SJSA1 (cell line): ENCODE results near the gene RNF167. TPM values are rescaled to one million over a fixed set of nuclear protein-coding genes. Genes with fewer than 3 reads are reported as not detected.
A peak's percentile ranks its signal among the peaks of the same experiment; 100 is the strongest.

Source experiments
- DNase-seq, 2 experiments: peaks; one replicate each; pipeline ENCODE4 v3.0.0-alpha.2; 2015 to 2020; ENCODE audit warnings: low spot score in 2 of 2, low read depth in 1 of 2
- H3K27ac ChIP-seq: fragments of 250-450 bp; sonication (Bioruptor Pico); 2 replicates; pipeline ENCODE4 v1.5.1; 2020; ENCODE audit warnings: mild to moderate bottlenecking, moderate library complexity
- H3K27me3 ChIP-seq: fragments of 250-450 bp; sonication (Bioruptor Pico); replicated peaks from 2 replicates; pipeline ENCODE4 v1.5.1; 2020; ENCODE audit warnings: mild to moderate bottlenecking, moderate library complexity
- H3K36me3 ChIP-seq: fragments of 250-450 bp; sonication (Bioruptor Pico); 2 replicates; pipeline ENCODE4 v1.5.1; 2020; ENCODE audit warnings: mild to moderate bottlenecking
- H3K4me1 ChIP-seq: fragments of 250-450 bp; sonication (Bioruptor Pico); replicated peaks from 2 replicates; pipeline ENCODE4 v1.6.1; 2021; ENCODE audit warnings: mild to moderate bottlenecking
- H3K4me3 ChIP-seq: fragments of 250-450 bp; sonication (Bioruptor Pico); 2 replicates; pipeline ENCODE4 v1.5.1; 2020; ENCODE audit warnings: mild to moderate bottlenecking
- H3K9me3 ChIP-seq: fragments of 250-450 bp; sonication (Bioruptor Pico); replicated peaks from 2 replicates; pipeline ENCODE4 v1.5.1; 2020; ENCODE audit warnings: mild to moderate bottlenecking
- total RNA-seq: library from RNA; depleted of rRNA; stranded (reverse); fragments of >200 nt; shearing (Covaris generic); gene quantifications from 2 replicates; pipeline ENCODE4 v1.2.3, GENCODE V29; 2014; rRNA removed

Gene RNF167
- total RNA-seq, 1 experiment from 2014 or later: 13.0 TPM

DNA sequence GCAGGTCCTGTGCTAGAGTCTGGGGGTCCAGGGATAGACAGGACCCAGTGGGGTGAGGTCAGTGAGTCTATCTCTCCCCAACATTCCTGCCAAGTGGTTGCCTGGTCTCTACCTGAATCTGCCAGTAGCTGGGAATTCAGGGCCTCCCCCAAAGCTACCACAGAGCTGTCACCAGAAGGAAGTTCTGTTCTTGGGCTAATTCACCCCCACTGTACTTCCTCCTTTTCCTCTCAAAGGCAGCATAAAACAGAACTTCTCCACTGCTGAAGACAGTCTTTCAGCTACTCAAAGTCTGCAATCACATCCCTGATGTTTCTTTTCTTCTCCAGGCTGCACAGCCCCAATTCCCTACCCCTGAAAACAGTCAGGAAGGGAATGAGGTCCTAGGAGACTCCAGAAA lies 38.7 kb downstream of the RNF167 start:
- Histone ChIP-seq H3K27ac (no peak overlapping the region), H3K4me3 (no peak overlapping the region), H3K36me3 (peaks cover 78% of the 10 kb centered on the region), H3K27me3 (no peaks in the 10 kb centered on the region), H3K4me1 (peaks cover 20% of the 10 kb centered on the region), H3K9me3 (no peaks in the 10 kb centered on the region)
- no peak for DNase-seq

DNA sequence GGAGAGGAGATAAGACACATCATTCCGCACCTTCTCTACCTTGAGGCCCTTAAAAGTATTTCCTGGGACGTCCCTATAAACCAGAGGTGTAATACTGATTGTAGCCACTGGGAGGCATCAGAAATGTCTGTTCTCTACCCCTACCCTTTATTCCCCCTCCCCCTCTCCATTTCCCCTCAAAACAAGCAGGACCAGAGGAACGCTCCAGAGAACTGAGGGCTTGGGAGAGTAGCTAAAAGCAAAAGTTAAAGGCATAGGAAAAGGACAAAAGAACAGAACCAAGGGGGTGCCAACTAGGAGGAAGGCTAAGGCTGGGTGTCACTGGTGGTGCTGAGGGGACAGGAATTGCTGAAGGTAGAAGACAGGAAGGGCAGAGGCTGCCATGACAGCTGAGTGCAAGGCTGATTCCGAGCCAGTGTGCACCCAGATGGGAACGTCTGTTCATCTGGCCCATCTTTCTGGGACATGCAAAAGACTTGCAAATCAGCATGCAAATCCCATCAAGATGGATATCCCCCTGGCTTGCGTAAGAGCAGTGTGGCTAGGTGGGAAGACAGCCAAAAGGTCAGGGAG lies 40.7 kb downstream of the RNF167 start:
- peak in 1 of 2 experiments; percentile 50 for DNase-seq
- Histone ChIP-seq H3K36me3 (peaks cover 71% of the 10 kb centered on the region), H3K27me3 (no peaks in the 10 kb centered on the region), H3K4me1 (peaks cover 33% of the 10 kb centered on the region), H3K9me3 (no peaks in the 10 kb centered on the region), H3K4me3 (no peak overlapping the region), H3K27ac (no peak overlapping the region)

- no peak for DNase-seq
- Histone ChIP-seq H3K9me3 (no peaks in the 10 kb centered on the region), H3K4me1 (peaks cover 48% of the 10 kb centered on the region), H3K36me3 (peaks cover 67% of the 10 kb centered on the region), H3K27me3 (no peaks in the 10 kb centered on the region), H3K27ac (no peak overlapping the region), H3K4me3 (no peak overlapping the region)
Measured at GRCh38 chr17:4982305-4982704, 42.2 kb downstream of the RNF167 start.

DNA sequence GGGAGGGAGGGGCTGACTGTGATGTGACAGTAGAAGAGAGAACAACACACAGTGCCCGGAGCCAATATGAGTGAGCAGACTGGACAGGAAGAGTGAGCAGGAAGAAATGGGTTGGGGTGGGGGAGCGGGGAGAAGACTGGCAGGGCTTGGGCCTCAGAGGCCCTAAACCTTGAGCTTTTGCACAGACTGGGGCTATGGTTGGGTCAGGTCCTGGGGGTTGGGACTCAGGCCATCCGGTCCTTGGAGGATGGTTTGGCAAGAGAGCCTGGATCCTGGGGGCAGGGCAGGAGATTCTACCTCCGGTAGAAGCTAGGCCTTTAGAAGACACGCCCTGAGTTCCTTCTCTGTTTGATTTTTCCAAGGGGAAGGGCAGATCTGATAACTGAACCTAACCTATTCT lies 46.3 kb downstream of the RNF167 start:
- H3K27ac ChIP-seq: peak overlapping the region; percentile 52
- H3K27me3 ChIP-seq: no peaks in the 10 kb centered on the region
- peak overlapping the region; percentile 60 for H3K4me3 ChIP-seq
- H3K9me3 ChIP-seq: no peaks in the 10 kb centered on the region
- DNase-seq: peak in 1 of 2 experiments; percentile 25
- H3K4me1 ChIP-seq: peaks cover 58% of the 10 kb centered on the region
- H3K36me3 ChIP-seq: peaks cover 35% of the 10 kb centered on the region

DNA sequence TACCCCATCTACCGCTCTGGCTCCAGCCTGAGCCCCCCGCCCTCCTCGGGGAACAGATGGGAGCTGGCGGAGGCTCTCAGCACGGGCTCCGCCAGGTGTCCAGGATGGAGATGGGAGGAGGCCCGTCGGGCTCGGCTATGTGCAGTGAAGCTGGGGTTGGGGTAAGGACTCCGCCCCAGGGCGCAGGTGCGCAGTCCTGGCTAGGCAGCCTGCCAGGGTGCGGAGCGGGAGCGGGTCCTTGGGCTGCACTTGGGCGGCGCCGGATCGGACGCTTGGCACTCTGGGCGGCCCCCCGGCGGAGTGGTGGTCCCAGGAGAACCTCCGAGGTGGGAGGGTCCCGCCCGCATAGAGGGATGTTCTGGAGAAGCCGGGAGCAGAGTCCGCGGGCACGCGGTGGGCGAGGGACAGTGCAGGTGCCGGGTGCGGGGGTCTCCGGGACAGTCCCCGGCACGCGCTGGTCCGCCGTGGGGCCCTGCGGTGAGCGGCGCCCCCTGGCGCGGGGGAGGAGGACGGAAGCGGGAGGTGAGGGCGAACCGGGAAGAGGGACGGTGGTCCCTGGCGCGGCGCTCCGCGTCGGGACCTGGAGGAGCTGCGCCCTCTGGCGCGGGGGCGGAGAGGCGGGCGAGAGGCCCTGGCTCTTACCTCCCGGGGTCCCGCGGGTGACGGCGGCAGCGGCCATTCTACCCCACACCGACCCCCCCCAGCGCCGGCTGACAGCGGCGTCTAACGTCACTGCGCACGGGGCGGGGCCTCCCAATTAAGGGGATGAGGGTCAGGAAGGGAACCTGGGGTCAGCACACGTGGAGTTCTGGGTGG lies 47.1 kb downstream of the RNF167 start, which contains the start of gene CAMTA2:
Gene CAMTA2, minus strand, starts transcription at position 725 of the 816 bp plus-strand sequence. CDS start 1,453 bp downstream, outside the sequence.
- Histone ChIP-seq H3K4me1 (peaks cover 58% of the 10 kb centered on the region), H3K9me3 (no peaks in the 10 kb centered on the region), H3K27ac (peak within 1 kb of the TSS; percentile 52), H3K36me3 (peaks cover 31% of the 10 kb centered on the region), H3K27me3 (no peaks in the 10 kb centered on the region), H3K4me3 (peak within 1 kb of the TSS; percentile 60)
- peak; percentile 88 to 89 for DNase-seq

DNA sequence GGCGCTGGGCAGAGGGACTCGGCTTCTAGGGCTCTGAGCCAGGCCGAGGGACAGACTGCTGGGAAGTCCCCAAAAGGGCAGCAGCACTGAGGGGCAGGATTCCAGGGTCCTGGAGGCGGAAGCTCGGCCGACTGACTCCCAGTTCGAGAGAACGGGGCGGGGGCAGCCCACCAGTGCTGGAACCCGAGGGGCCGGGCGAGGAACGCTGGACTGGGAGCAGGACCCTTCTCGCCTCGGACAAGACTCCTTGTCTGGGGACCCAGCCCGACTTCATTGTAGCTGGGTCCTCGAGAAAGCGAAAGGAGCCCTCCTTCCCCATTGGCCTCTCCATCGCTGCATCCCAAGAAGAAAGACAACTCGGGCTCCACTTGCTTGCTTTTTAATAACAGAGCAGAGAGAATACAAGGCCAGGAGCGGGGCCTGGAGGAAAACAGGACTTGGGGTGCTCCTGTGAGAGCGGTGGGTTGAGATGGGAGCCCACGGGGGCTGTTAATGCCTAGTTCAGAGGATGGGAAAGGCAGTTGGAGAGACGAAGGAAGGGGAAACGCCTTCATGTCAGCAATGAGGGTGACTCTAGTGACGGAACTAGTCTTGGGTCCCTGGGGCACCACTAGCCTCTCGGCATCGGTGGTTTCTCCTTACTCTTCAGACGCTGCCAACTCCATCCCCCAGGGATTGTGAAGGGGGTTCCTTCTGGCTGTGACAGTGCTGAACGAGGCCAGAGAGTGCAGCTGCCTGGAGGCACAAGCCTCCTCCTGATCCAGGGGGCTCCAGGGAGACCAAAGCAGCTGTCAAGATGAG lies 47.9 kb downstream of the RNF167 start:
- Histone ChIP-seq H3K27me3 (no peaks in the 10 kb centered on the region), H3K4me3 (peak overlapping the region; percentile 60), H3K4me1 (peaks cover 50% of the 10 kb centered on the region), H3K9me3 (no peaks in the 10 kb centered on the region), H3K27ac (peak overlapping the region; percentile 52), H3K36me3 (peaks cover 23% of the 10 kb centered on the region)
- DNase-seq: no peak

GRCh38 chr17:4994081-4994595 lies 54.1 kb downstream of the RNF167 start:
- no peak overlapping the region for H3K4me3 ChIP-seq
- peaks cover 10% of the 10 kb centered on the region for H3K4me1 ChIP-seq
- H3K9me3 ChIP-seq: no peaks in the 10 kb centered on the region
- H3K27me3 ChIP-seq: no peaks in the 10 kb centered on the region
- DNase-seq: no peak
- no peak overlapping the region for H3K27ac ChIP-seq
- peaks cover 11% of the 10 kb centered on the region for H3K36me3 ChIP-seq

Other genes starting within 250 kb of the RNF167 start
- 18.1 and 28.7 TPM in 2 replicates for gene PELP1, start 236.1 kb upstream of the RNF167 start, total RNA-seq
- 2.6 and 8.2 TPM in 2 replicates for gene ARRB2, start 229.6 kb upstream of the RNF167 start, total RNA-seq
- gene MED11, start 208.8 kb upstream of the RNF167 start, total RNA-seq: 16.7 and 26.9 TPM in 2 replicates
- gene ZMYND15, start 200.4 kb upstream of the RNF167 start, total RNA-seq: not detected in 2 replicates
- not detected in 2 replicates for gene CXCL16, start 200.3 kb upstream of the RNF167 start, total RNA-seq
- not detected in 2 replicates for gene TM4SF5, start 168.4 kb upstream of the RNF167 start, total RNA-seq
- gene VMO1, start 153.9 kb upstream of the RNF167 start, total RNA-seq: not detected in 2 replicates
- gene GLTPD2, start 151.3 kb upstream of the RNF167 start, total RNA-seq: not detected in 2 replicates
- 197 and 257 TPM in 2 replicates for gene PSMB6, start 144.1 kb upstream of the RNF167 start, total RNA-seq
- gene PLD2, start 133.1 kb upstream of the RNF167 start, total RNA-seq: 7.6 and 16.8 TPM in 2 replicates
- gene MINK1, start 106.9 kb upstream of the RNF167 start, total RNA-seq: 10.0 and 20.0 TPM in 2 replicates
- gene C17orf107, start 40.7 kb upstream of the RNF167 start, total RNA-seq: 0.18 TPM in 1 of 2 replicates, not detected in the other
- gene CHRNE, start 37.2 kb upstream of the RNF167 start, total RNA-seq: 0.29 TPM in 1 of 2 replicates, not detected in the other
- gene GP1BA, start 8.0 kb upstream of the RNF167 start, total RNA-seq: not detected in 2 replicates
- gene SLC25A11, start 222 bp upstream of the RNF167 start, total RNA-seq: 67.6 and 68.4 TPM in 2 replicates
- 1,207 and 1,337 TPM in 2 replicates for gene PFN1, start 8.3 kb downstream of the RNF167 start, total RNA-seq
- gene ENO3, start 10.9 kb downstream of the RNF167 start, total RNA-seq: 5.2 and 6.6 TPM in 2 replicates
- 63.5 and 71.4 TPM in 2 replicates for gene SPAG7, start 27.5 kb downstream of the RNF167 start, total RNA-seq
- gene CAMTA2, start 47.4 kb downstream of the RNF167 start, total RNA-seq: 6.3 and 19.7 TPM in 2 replicates
- 1.1 and 2.7 TPM in 2 replicates for gene INCA1, start 57.3 kb downstream of the RNF167 start, total RNA-seq
- gene KIF1C, start 57.7 kb downstream of the RNF167 start, total RNA-seq: 72.3 and 102 TPM in 2 replicates
- gene SLC52A1, start 95.2 kb downstream of the RNF167 start, total RNA-seq: not detected in 2 replicates
- gene ZFP3, start 138.2 kb downstream of the RNF167 start, total RNA-seq: 0.18 and 0.41 TPM in 2 replicates
- 3.4 and 7.1 TPM in 2 replicates for gene ZNF232, start 171.6 kb downstream of the RNF167 start, total RNA-seq
- gene USP6, start 175.8 kb downstream of the RNF167 start, total RNA-seq: not detected in 2 replicates